ENCODE results near the gene TLNRD1. TPM values are rescaled to one million over a fixed set of nuclear protein-coding genes. Genes with fewer than 3 reads are reported as not detected.

TLNRD1 gene
- total RNA-seq, 1 experiment from 2014 or later = 19.3 TPM

GRCh38 chr15:80971143-80971542 is 29.6 kb upstream of the TLNRD1 start:
- WGBS (ENCODE audit: extremely low coverage, insufficient read length, low lambda C conversion rate) = no CpG with 5 or more reads among the region's 2 CpGs
- H3K9me3 Mint-ChIP-seq = no peaks in the 10 kb centered on the region; a peak in 1 of 5 replicates
- Histone ChIP-seq H2BK15ac (ENCODE audit: low read depth, low read length) (no peak overlapping the region), H4K20me1 (ENCODE audit: control insufficient read depth, insufficient read depth, insufficient read length) (no peaks in the 10 kb centered on the region), H3K18ac (ENCODE audit: insufficient read length, low read depth, low read length) (no peak overlapping the region), H3K79me1 (ENCODE audit: insufficient read depth, low read depth, low read length, poor library complexity, severe bottlenecking) (no peaks in the 10 kb centered on the region), H3K56ac (ENCODE audit: insufficient read length, low read depth, low read length) (no peak overlapping the region), H2AK5ac (ENCODE audit: insufficient read length, low read length) (no peak overlapping the region), H2BK20ac (ENCODE audit: low read depth, low read length, poor library complexity, severe bottlenecking) (no peak overlapping the region), H3K23me2 (ENCODE audit: insufficient read length, low read depth, low read length, poor library complexity, severe bottlenecking) (no peaks in the 10 kb centered on the region), H3K9me3 (ENCODE audit: control insufficient read depth, low read depth, low read length) (no peaks in the 10 kb centered on the region), H4K5ac (ENCODE audit: insufficient read length, low read depth, low read length) (no peak overlapping the region), H2BK12ac (ENCODE audit: insufficient read length, low read depth, low read length) (no peak overlapping the region), H3K27ac (ENCODE audit: insufficient read length, low read depth, low read length) (no peak overlapping the region), H3T11ph (ENCODE audit: low read length) (no peak overlapping the region), H2AFZ (ENCODE audit: low read length) (no peak overlapping the region), H4K91ac (ENCODE audit: insufficient read length, low read depth, low read length) (no peak overlapping the region), H3K79me2 (ENCODE audit: insufficient read depth, low read length) (0 out of 2 replicates have a peak, but pooled peaks cover 2% of the 10 kb centered on the region), H3K27me3 (ENCODE audit: insufficient read depth, low read length) (no peaks in the 10 kb centered on the region), H3K23ac (ENCODE audit: insufficient read length, low read depth, low read length) (no peak overlapping the region), H2BK5ac (ENCODE audit: insufficient read length, low read length) (no peak overlapping the region), H3K4me2 (ENCODE audit: insufficient read depth, insufficient read length, low read length) (no peak overlapping the region), H2BK120ac (ENCODE audit: low read depth, low read length, poor library complexity, severe bottlenecking) (no peak overlapping the region), H3K4ac (ENCODE audit: low read depth, low read length) (no peak overlapping the region), H4K8ac (replicated peaks; ENCODE audit: insufficient read length, low read depth, low read length) (no peak overlapping the region), H3K9ac (ENCODE audit: extremely low read depth, insufficient read length, low read length) (no peak overlapping the region), H3K4me1 (ENCODE audit: insufficient read depth, low read length) (peaks cover 17% of the 10 kb centered on the region), H3K14ac (ENCODE audit: insufficient read depth, low read length) (no peak overlapping the region)
- peaks cover 50 to 56% of the 10 kb centered on the region in 2 experiments for H3K4me1 Mint-ChIP-seq
- no peak overlapping the region; a peak in 1 of 5 replicates for H3K4me3 Mint-ChIP-seq
- H3K27ac Mint-ChIP-seq = peak overlapping the region; percentile 3 to 86 (median 82); a peak in 6 of 7 replicates
- DNase-seq = no peak
- H3K36me3 Mint-ChIP-seq (ENCODE audit: insufficient read depth in 1 of 3, low read depth in 3 of 3) = peaks cover 5 to 27% (median 25%) of the 10 kb centered on the region in 3 experiments; a peak in 5 of 7 replicates
- TF ChIP-seq CTCF (conservative IDR thresholded peaks at IDR 0.05) = no peak
- no peaks in the 10 kb centered on the region for H3K27me3 Mint-ChIP-seq (ENCODE audit: low read depth)
